Measurements from ENCODE around the gene C1QC.

The C1QC gene

DNA sequence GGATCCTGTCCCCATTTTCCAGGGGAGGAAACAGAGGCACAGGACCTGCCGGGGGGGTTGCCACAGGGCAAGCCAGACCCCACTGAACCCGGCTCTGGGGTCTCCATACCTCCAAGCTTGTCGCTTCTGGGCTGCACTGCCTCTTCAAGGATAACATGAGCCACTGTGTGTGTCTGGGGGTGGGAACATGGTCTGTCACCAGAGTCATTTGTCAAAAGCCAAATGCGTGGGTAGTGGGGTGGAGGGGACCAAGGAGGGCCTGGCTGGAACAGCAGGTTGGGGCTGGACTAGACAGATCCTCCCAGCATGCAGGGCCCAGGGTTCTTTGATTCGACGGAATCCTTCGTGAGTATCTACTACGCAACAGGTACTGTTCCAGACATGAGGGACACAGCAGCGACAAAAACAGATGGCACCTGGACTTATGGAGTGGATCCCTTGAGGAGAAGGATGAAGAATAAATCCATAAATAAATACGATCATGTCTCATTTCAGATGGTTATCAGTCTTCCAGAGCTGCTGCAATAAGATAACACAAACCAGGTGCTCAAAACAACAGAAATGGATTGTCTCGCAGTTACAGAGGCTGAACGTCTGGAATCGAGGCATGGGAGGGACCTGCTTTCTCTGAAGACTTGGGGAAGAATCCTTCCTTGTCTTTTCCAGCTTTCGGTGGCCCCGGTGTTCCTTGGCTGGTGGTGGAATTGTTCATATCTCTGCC, 38.3 kb downstream of the C1QC start:
- DNase-seq (ENCODE audit: low read depth), result no peak
- no peak overlapping the region for H3K4me3 ChIP-seq (ENCODE audit: control insufficient read depth, low read depth, low read length)
- TF ChIP-seq, protein P1, sequence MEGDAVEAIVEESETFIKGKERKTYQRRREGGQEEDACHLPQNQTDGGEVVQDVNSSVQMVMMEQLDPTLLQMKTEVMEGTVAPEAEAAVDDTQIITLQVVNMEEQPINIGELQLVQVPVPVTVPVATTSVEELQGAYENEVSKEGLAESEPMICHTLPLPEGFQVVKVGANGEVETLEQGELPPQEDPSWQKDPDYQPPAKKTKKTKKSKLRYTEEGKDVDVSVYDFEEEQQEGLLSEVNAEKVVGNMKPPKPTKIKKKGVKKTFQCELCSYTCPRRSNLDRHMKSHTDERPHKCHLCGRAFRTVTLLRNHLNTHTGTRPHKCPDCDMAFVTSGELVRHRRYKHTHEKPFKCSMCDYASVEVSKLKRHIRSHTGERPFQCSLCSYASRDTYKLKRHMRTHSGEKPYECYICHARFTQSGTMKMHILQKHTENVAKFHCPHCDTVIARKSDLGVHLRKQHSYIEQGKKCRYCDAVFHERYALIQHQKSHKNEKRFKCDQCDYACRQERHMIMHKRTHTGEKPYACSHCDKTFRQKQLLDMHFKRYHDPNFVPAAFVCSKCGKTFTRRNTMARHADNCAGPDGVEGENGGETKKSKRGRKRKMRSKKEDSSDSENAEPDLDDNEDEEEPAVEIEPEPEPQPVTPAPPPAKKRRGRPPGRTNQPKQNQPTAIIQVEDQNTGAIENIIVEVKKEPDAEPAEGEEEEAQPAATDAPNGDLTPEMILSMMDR (IDR thresholded peaks at IDR 0.05; ENCODE audit: control insufficient read depth, insufficient read depth, low read depth, low read length, missing control alignments), result no peak

DNA sequence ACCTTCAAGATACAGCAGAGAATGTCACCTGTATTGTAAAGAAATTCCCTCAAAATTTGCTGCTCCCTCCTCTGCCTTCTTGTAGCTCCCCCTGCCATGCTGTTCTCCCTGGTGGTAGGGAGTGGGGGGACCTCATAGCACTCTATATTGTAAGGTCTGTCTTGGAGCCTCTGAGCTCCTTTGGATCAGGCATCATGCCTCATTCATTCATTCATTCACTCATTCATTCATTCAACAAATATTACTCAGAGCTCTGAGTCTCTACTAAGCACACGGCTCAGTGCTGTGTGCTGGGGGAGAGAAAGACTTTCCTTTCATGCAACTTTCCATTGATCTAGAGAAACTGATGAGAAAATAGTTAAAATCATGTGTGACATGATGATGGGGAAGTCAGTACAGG, 40.1 kb downstream of the C1QC start:
- no peak for DNase-seq (ENCODE audit: low read depth)
- TF ChIP-seq, protein P1 (IDR thresholded peaks at IDR 0.05; ENCODE audit: control insufficient read depth, insufficient read depth, low read depth, low read length, missing control alignments), result no peak
- no peak overlapping the region for H3K4me3 ChIP-seq (ENCODE audit: control insufficient read depth, low read depth, low read length)

DNA sequence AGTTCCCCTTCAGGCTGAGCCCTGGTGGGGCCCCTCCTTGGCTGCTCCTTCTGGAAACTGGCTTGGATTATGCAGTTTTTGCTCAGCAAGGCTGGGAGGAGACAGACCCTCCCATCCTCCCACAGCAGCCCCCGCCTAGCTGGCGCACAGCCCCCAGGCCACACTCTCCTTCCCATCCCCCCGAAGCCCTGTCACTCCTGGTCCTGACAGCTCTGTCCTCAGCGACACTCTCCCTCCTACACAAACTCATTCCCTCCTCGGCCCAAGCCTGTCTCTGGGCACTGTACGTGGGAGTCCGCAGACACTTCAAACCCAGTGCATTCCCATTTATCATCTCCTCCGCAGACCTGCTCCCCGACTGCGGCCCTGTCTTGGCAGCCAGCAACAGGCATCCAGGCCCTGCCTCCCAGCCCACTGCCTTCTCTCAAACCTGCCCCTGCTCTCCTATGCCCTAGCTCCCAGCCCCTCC, 42.2 kb downstream of the C1QC start:
- DNase-seq (ENCODE audit: low read depth), result no peak
- TF ChIP-seq, protein P1 (IDR thresholded peaks at IDR 0.05; ENCODE audit: control insufficient read depth, insufficient read depth, low read depth, low read length, missing control alignments), result no peak
- no peak overlapping the region for H3K4me3 ChIP-seq (ENCODE audit: control insufficient read depth, low read depth, low read length)

DNA sequence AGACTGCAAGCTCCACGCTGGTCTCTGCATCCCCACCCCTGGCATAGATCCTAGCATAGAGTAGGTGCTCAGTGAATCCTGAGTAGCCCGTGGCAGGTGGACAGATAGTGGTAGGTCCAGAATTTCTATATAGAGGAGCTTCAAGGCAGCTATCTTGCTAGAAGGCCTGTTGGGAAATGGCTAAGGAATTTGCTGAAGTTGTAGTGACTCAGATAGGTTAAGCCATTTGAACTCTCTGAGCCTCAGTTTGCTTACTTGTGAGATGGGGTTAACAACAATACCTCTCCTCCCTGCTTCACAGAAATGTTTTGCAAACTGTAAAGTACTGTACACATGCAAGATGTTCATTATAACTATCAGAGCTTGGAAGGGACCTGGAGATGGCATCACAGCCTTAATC, 43.8 kb downstream of the C1QC start:
- TF ChIP-seq, protein P1 (IDR thresholded peaks at IDR 0.05; ENCODE audit: control insufficient read depth, insufficient read depth, low read depth, low read length, missing control alignments), result no peak
- H3K4me3 ChIP-seq (ENCODE audit: control insufficient read depth, low read depth, low read length), result no peak overlapping the region
- no peak for DNase-seq (ENCODE audit: low read depth)

DNA sequence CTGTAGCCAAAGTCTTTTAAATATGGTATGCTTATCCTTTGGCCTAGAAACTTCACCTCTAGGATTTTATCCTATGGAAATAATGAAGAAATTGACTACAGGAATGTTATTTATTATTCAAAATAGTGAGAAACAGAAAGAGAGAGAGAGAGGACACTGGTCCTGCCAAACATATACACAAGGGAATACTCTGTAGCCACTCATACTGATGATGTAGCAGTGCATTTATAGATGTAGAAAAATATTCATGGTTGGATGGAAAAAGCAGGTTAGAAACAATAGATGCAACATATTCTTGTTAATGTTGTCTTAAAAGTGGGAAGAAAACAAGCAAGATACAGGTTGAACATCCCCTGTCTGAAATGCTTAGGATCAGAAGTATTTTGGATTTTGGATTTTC, 45.0 kb downstream of the C1QC start:
- DNase-seq (ENCODE audit: low read depth), result no peak
- H3K4me3 ChIP-seq (ENCODE audit: control insufficient read depth, low read depth, low read length), result no peak overlapping the region
- TF ChIP-seq, protein P1 (IDR thresholded peaks at IDR 0.05; ENCODE audit: control insufficient read depth, insufficient read depth, low read depth, low read length, missing control alignments), result no peak

DNA sequence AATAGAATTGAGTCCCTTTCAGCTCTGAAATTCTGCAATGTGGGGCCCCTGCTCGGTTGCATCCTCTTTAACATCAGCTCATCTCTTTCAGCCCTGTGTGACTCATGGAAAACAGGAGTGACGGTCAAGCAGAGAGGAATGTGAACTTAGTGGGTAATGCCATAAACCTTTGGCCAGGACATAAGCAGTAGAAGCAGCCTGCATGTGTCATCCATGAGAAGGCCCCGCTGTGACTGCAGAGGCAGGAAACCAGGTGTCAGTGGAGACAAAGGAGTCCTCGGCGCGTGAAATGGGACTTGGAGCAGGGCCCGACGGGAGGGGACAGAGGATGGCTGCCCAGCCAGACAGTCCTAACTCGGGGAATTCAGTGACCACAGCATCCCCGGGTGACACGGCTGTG, 46.1 kb downstream of the C1QC start:
- TF ChIP-seq, protein P1 (IDR thresholded peaks at IDR 0.05; ENCODE audit: control insufficient read depth, insufficient read depth, low read depth, low read length, missing control alignments), result no peak
- H3K4me3 ChIP-seq (ENCODE audit: control insufficient read depth, low read depth, low read length), result no peak overlapping the region
- peak; percentile 72 for DNase-seq (ENCODE audit: low read depth)

Data from AG09309 (cell line).